PC-9 (cell line): Measurements from ENCODE around the gene RGS6. TPM values are rescaled to one million over a fixed set of nuclear protein-coding genes. Genes with fewer than 3 reads are reported as not detected.

Source experiments
- BruUV-seq: library from RNA; stranded (reverse); fragments of 400-500 nt; replicated peaks from 2 replicates; lab custom pipeline; 2021; lab: Mats Ljungman, UMichigan
- CTCF ChIA-PET: fragments of 300-600 bp; sonication (Branson Sonifier 250); formaldehyde crosslinking; loops from one replicate; lab custom pipeline; 2022; ENCODE audit warnings: antibody characterized with exemption; lab: Charles Lee
- POLR2A ChIA-PET: fragments of 300-600 bp; sonication (Branson Sonifier 250); formaldehyde crosslinking; loops from one replicate; lab custom pipeline; 2022; ENCODE audit warnings: antibody characterized with exemption; ENCODE audit not compliant: unreplicated experiment; lab: Charles Lee
- DNase-seq, 2 experiments: peaks; one replicate each; pipeline versions ENCODE4 v3.0.0 to v3.0.0-alpha.2; 2015 to 2022; ENCODE audit warnings: mixed read lengths in 1 of 2
- H2AFZ ChIP-seq: fragments of 200-600 bp; sonication (generic); 2 replicates; pipeline ENCODE4 v1.8.1; 2017; ENCODE audit warnings: antibody characterized with exemption
- H3F3A ChIP-seq: fragments of 200-600 bp; sonication (generic); 2 replicates; pipeline ENCODE4 v1.8.1; 2017; ENCODE audit warnings: antibody characterized with exemption, mild to moderate bottlenecking, low read depth; ENCODE audit not compliant: insufficient read depth
- H3K27ac ChIP-seq: fragments of 200-600 bp; sonication (generic); 2 replicates; pipeline ENCODE4 v1.6.1; 2016; ENCODE audit warnings: mixed run types
- H3K27me3 ChIP-seq: fragments of 200-600 bp; sonication (generic); 2 replicates; pipeline ENCODE4 v1.6.1; 2016; ENCODE audit warnings: low read depth, mixed run types; ENCODE audit not compliant: insufficient read depth
- H3K36me3 ChIP-seq: fragments of 200-600 bp; sonication (generic); 2 replicates; pipeline ENCODE4 v1.6.1; 2016; ENCODE audit warnings: low read depth, mixed run types
- H3K4me1 ChIP-seq: fragments of 200-600 bp; sonication (generic); replicated peaks from 2 replicates; pipeline ENCODE4 v1.6.1; 2016; ENCODE audit warnings: mixed run types; ENCODE audit not compliant: insufficient read depth
- H3K4me2 ChIP-seq: fragments of 200-600 bp; sonication (generic); 2 replicates; pipeline ENCODE4 v1.6.1; 2017; ENCODE audit warnings: mixed run types
- H3K4me3 ChIP-seq: fragments of 200-600 bp; sonication (generic); 2 replicates; pipeline ENCODE4 v1.6.1; 2016; ENCODE audit warnings: mixed run types
- H3K79me2 ChIP-seq: fragments of 200-600 bp; sonication (generic); 2 replicates; pipeline ENCODE4 v1.6.1; 2017; ENCODE audit warnings: low read depth, mixed run types
- H3K9me2 ChIP-seq: fragments of 200-600 bp; sonication (generic); 2 replicates; pipeline ENCODE4 v1.8.1; 2017; ENCODE audit warnings: mild to moderate bottlenecking; ENCODE audit not compliant: insufficient read depth
- H3K9me3 ChIP-seq: fragments of 200-600 bp; sonication (generic); 2 replicates; pipeline ENCODE4 v1.8.1; 2016; ENCODE audit warnings: low read depth; ENCODE audit not compliant: insufficient read depth
- H4K20me1 ChIP-seq: fragments of 200-600 bp; sonication (generic); 2 replicates; pipeline ENCODE4 v1.8.1; 2017; ENCODE audit not compliant: insufficient read depth
- CTCF ChIP-seq: fragments of 200-600 bp; sonication (generic); conservative IDR thresholded peaks from 2 replicates; pipeline ENCODE4 v1.6.1; 2017; ENCODE audit warnings: mixed run types, antibody characterized with exemption, mild to moderate bottlenecking, moderate library complexity
- EZH2 ChIP-seq: fragments of 200-600 bp; sonication (generic); IDR thresholded peaks from 2 replicates; pipeline ENCODE4 v1.8.0; 2017; ENCODE audit warnings: antibody characterized with exemption, low read depth
- intact Hi-C: fragments of 100-400 bp; cut with micrococcal nuclease; formaldehyde crosslinking; loops from one replicate; pipeline ENCODE4 v1.10.0; 2022; ENCODE audit not compliant: unreplicated experiment
- total RNA-seq: library from RNA; stranded (reverse); gene quantifications from 2 replicates; pipeline ENCODE4 v1.2.3, GENCODE V29; 2021

RGS6 gene
- total RNA-seq, 1 experiment from 2014 or later: not detected

- TF ChIP-seq EZH2 (no peak), CTCF (no peak)
- no peaks in the 10 kb centered on the region for H3F3A ChIP-seq
- H3K4me3 ChIP-seq: no peak overlapping the region
- no peaks in the 10 kb centered on the region for H3K36me3 ChIP-seq
- DNase-seq: no peak
- H3K27me3 ChIP-seq: 0 out of 2 replicates have a peak, but pooled peaks cover 3% of the 10 kb centered on the region
- no peaks in the 10 kb centered on the region for H3K79me2 ChIP-seq
- POLR2A ChIA-PET: no interaction called here
- no peak overlapping the region for H3K4me2 ChIP-seq
- H3K9me2 ChIP-seq: no peaks in the 10 kb centered on the region
- BruUV-seq: no TSS peak
- intact Hi-C loops: no loop called here
- no peak overlapping the region for H2AFZ ChIP-seq
- H4K20me1 ChIP-seq: no peaks in the 10 kb centered on the region
- no peak overlapping the region for H3K27ac ChIP-seq
- H3K9me3 ChIP-seq: no peaks in the 10 kb centered on the region
- no peaks in the 10 kb centered on the region for H3K4me1 ChIP-seq
- CTCF ChIA-PET: no interaction called here
Observed at GRCh38 chr14:72275242-72275641, 343.0 kb downstream of the RGS6 start.

GRCh38 chr14:72278316-72278715 lies 346.1 kb downstream of the RGS6 start:
- no TSS peak for BruUV-seq

GRCh38 chr14:72284176-72284575 lies 351.9 kb downstream of the RGS6 start:
- POLR2A ChIA-PET: no interaction called here

More at GRCh38 chr14:72278316-72278715, 346.1 kb downstream of the RGS6 start:
- H3K4me2 ChIP-seq: no peak overlapping the region
- H3K27ac ChIP-seq: no peak overlapping the region
- intact Hi-C loops: no loop called here
- no peak overlapping the region for H3K4me3 ChIP-seq
- no peak for DNase-seq
- 0 out of 2 replicates have a peak, but pooled peaks cover 3% of the 10 kb centered on the region for H3K27me3 ChIP-seq
- H2AFZ ChIP-seq: no peak overlapping the region
- TF ChIP-seq CTCF (no peak), EZH2 (no peak)
- no peaks in the 10 kb centered on the region for H3K9me3 ChIP-seq
- no peaks in the 10 kb centered on the region for H3K4me1 ChIP-seq
- no peaks in the 10 kb centered on the region for H3K36me3 ChIP-seq
- ChIA-PET POLR2A (no interaction called here), CTCF (no interaction called here)
- H4K20me1 ChIP-seq: no peaks in the 10 kb centered on the region
- no peaks in the 10 kb centered on the region for H3K79me2 ChIP-seq
- no peaks in the 10 kb centered on the region for H3K9me2 ChIP-seq
- no peaks in the 10 kb centered on the region for H3F3A ChIP-seq

More at GRCh38 chr14:72284176-72284575, 351.9 kb downstream of the RGS6 start:
- TF ChIP-seq CTCF (no peak), EZH2 (no peak)
- Histone ChIP-seq H3F3A (no peaks in the 10 kb centered on the region), H3K9me2 (no peaks in the 10 kb centered on the region), H3K27me3 (peaks cover 2% of the 10 kb centered on the region; the same call in 1 of the 2 replicates), H3K4me1 (no peaks in the 10 kb centered on the region), H3K4me3 (no peak overlapping the region), H3K9me3 (no peaks in the 10 kb centered on the region), H4K20me1 (no peaks in the 10 kb centered on the region), H2AFZ (no peak overlapping the region), H3K36me3 (no peaks in the 10 kb centered on the region), H3K79me2 (no peaks in the 10 kb centered on the region), H3K27ac (no peak overlapping the region), H3K4me2 (no peak overlapping the region)
- BruUV-seq: no TSS peak
- CTCF ChIA-PET: no interaction called here
- DNase-seq: no peak
- intact Hi-C loops: no loop called here
